BLaER1 (cell line): ENCODE measurements around the gene GALT.

ENCODE experiments used
- H3K27ac ChIP-seq: shearing (Covaris generic); formaldehyde crosslinking; 2 replicates; pipeline ENCODE4 v1.8.1; 2022
- H3K27me3 ChIP-seq: shearing (Covaris generic); formaldehyde crosslinking; 2 replicates; pipeline ENCODE4 v1.8.1; 2022
- H3K36me3 ChIP-seq: shearing (Covaris generic); formaldehyde crosslinking; 2 replicates; pipeline ENCODE4 v1.8.1; 2022
- H3K4me1 ChIP-seq: shearing (Covaris generic); formaldehyde crosslinking; 2 replicates; pipeline ENCODE4 v1.8.1; 2022
- H3K4me2 ChIP-seq: shearing (Covaris generic); formaldehyde crosslinking; 2 replicates; pipeline ENCODE4 v1.8.1; 2022
- H3K4me3 ChIP-seq: shearing (Covaris generic); formaldehyde crosslinking; 2 replicates; pipeline ENCODE4 v1.8.1; 2022
- H3K9ac ChIP-seq: shearing (Covaris generic); formaldehyde crosslinking; 2 replicates; pipeline ENCODE4 v1.8.1; 2022
- H3K9me3 ChIP-seq: shearing (Covaris generic); formaldehyde crosslinking; 2 replicates; pipeline ENCODE4 v1.8.1; 2022
- H4K20me1 ChIP-seq: shearing (Covaris generic); formaldehyde crosslinking; 2 replicates; pipeline ENCODE4 v1.8.1; 2022
- Cebpa-rat ChIP-seq: shearing (Covaris generic); IDR thresholded peaks from 2 replicates; pipeline ENCODE4 v1.8.1; 2022

Gene GALT

DNA sequence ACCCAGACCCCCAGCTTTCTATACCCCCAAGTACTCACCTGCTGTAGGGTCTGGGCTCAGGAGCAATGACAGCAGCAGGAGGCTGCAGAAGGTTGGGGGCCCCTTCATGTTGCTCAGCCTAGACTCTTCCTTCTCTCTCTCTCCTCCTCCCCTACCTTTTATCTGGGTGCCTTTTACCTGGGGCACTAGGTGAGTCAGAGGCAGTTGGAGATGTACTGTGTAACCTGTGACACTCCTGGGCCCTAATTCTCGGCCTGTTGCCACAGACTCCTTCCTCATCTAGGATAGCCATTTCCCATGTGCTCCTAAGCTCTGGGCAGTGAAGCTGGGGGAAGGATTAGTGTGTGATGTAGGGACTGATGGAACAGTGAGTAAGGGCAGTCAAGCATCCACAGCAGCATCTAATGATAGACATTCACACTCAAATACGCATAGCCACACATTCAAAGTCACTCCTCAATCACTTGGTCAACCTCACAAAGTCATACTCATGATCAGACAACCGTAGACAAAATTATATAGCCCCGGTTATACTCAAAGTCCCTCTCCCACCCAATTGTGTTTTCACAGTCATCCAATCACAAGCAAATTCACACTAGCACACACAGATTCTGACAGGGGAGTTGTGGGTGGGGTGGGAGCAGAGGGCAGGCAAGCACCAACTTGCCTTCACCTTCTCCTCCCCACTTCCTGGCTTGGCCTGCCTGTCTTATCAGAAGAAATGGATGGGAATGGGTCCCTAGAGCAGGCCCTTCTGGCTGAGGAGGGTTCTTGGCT is 16.2 kb downstream of the GALT start, which contains the start of gene CCL27:
CCL27 (minus strand) TSS at position 132 of the 777 bp plus-strand sequence; CDS start at position 108, 24 bp downstream.
- Histone ChIP-seq H3K4me2 (no peak within 1 kb of the TSS), H4K20me1 (no peaks in the 10 kb centered on the region), H3K4me3 (no peak within 1 kb of the TSS), H3K9me3 (no peaks in the 10 kb centered on the region), H3K9ac (no peak within 1 kb of the TSS), H3K36me3 (peaks cover 13% of the 10 kb centered on the region; the same call in 1 of the 2 replicates), H3K4me1 (peaks cover 17% of the 10 kb centered on the region), H3K27ac (no peak within 1 kb of the TSS), H3K27me3 (0 out of 2 replicates have a peak, but pooled peaks cover 3% of the 10 kb centered on the region)
- no peak for TF ChIP-seq Cebpa-rat

- Histone ChIP-seq H3K9me3 (no peaks in the 10 kb centered on the region), H3K27ac (no peak overlapping the region), H3K36me3 (peaks cover 13% of the 10 kb centered on the region; the same call in 1 of the 2 replicates), H3K9ac (no peak overlapping the region), H3K4me2 (no peak overlapping the region), H3K27me3 (0 out of 2 replicates have a peak, but pooled peaks cover 3% of the 10 kb centered on the region), H3K4me1 (peaks cover 17% of the 10 kb centered on the region), H3K4me3 (no peak overlapping the region), H4K20me1 (no peaks in the 10 kb centered on the region)
- TF ChIP-seq Cebpa-rat, result no peak
Observed at GRCh38 chr9:34663303-34663605, 16.8 kb downstream of the GALT start.

DNA sequence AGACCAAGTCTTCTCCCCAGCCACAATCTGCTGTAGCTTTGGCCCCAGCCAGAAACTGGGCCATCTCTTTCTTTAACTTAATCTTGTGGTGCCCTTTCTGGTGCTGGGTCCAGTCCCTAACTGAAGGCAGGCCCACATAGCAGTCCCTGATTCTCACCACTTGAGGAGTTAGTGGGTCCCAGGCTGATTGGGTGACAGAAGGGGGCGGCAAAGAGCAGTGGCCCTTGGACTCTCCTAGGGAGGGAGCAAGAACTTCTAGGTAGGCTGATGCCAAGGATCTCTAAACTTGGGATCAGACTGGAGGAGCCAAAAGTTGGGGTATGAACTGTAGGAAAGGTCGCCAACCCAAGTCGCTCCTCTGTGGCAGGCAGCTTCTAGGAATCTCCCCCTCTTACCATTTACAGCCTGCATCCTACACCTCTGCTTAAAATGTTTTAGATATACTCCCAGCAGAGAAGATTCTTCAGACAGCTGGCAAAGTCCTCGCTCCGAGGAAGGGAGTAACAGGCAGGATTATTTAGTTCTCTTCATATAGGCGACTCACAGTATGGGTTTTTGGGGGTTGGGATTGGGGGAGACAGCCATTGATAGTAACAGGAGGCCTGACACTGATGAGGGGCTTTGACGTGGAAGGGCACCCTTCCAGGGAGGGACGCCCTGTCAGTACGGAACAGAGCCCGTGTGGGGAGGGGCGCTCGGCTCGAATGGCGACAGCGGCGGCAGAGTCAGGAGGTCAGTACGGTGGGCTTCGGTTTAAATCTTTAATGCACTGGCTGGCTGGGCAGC is 18.0 kb downstream of the GALT start:
- H4K20me1 ChIP-seq, result no peaks in the 10 kb centered on the region
- peaks cover 13% of the 10 kb centered on the region; the same call in 1 of the 2 replicates for H3K36me3 ChIP-seq
- peak overlapping the region; percentile 98 for H3K4me2 ChIP-seq
- H3K9me3 ChIP-seq, result 0 out of 2 replicates have a peak, but pooled peaks cover under 1% of the 10 kb centered on the region
- 0 out of 2 replicates have a peak, but pooled peaks cover 3% of the 10 kb centered on the region for H3K27me3 ChIP-seq
- peak overlapping the region; percentile 73 for H3K9ac ChIP-seq
- TF ChIP-seq Cebpa-rat, result no peak
- peak overlapping the region; percentile 68 for H3K4me3 ChIP-seq
- H3K27ac ChIP-seq, result no peak overlapping the region
- peaks cover 17% of the 10 kb centered on the region for H3K4me1 ChIP-seq

DNA sequence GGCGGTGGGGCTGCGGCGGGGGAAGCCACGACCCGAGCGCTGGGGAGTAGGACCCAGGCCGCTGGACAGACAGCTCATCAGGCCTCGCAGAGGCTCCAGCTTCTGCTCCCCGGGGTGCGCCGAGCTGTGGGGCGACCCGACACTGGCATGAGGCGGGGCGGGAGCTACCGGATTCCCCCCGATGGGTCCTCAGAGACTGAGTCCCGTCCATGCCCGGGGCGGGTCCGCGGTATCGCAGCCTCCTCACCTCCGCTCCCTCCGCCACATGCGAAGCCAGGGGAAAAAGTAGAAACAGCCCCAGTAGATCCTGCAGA is 18.5 kb downstream of the GALT start:
- H3K27ac ChIP-seq, result no peak overlapping the region
- no peaks in the 10 kb centered on the region for H4K20me1 ChIP-seq
- peak overlapping the region; percentile 73 for H3K9ac ChIP-seq
- no peaks in the 10 kb centered on the region for H3K27me3 ChIP-seq
- peak overlapping the region; percentile 98 for H3K4me2 ChIP-seq
- peaks cover 5% of the 10 kb centered on the region; the same call in 1 of the 2 replicates for H3K9me3 ChIP-seq
- TF ChIP-seq Cebpa-rat, result no peak
- peak overlapping the region; percentile 68 for H3K4me3 ChIP-seq
- H3K36me3 ChIP-seq, result peaks cover 8% of the 10 kb centered on the region; the same call in 1 of the 2 replicates
- H3K4me1 ChIP-seq, result peaks cover 17% of the 10 kb centered on the region

GRCh38 chr9:34665381-34666250 is 19.1 kb downstream of the GALT start:
- peak overlapping the region; percentile 73; the same call in 1 of the 2 replicates for H3K9ac ChIP-seq
- H3K4me2 ChIP-seq, result peak overlapping the region; percentile 98
- H3K36me3 ChIP-seq, result peaks cover 2% of the 10 kb centered on the region; the same call in 1 of the 2 replicates
- peak overlapping the region; percentile 68 for H3K4me3 ChIP-seq
- peaks cover 17% of the 10 kb centered on the region for H3K4me1 ChIP-seq
- H3K9me3 ChIP-seq, result peaks cover 11% of the 10 kb centered on the region; the same call in 1 of the 2 replicates
- H4K20me1 ChIP-seq, result no peaks in the 10 kb centered on the region
- peak overlapping the region; percentile 30; the same call in 1 of the 2 replicates for H3K27ac ChIP-seq
- no peaks in the 10 kb centered on the region for H3K27me3 ChIP-seq
- TF ChIP-seq Cebpa-rat, result no peak

GRCh38 chr9:34669809-34670562 is 23.5 kb downstream of the GALT start:
- Histone ChIP-seq H3K4me2 (no peak overlapping the region), H3K9me3 (peaks cover 14% of the 10 kb centered on the region; the same call in 1 of the 2 replicates), H3K4me3 (no peak overlapping the region), H3K9ac (no peak overlapping the region), H3K27ac (no peak overlapping the region), H3K27me3 (no peaks in the 10 kb centered on the region), H4K20me1 (no peaks in the 10 kb centered on the region), H3K4me1 (peaks cover 10% of the 10 kb centered on the region), H3K36me3 (no peaks in the 10 kb centered on the region)
- TF ChIP-seq Cebpa-rat, result no peak

DNA sequence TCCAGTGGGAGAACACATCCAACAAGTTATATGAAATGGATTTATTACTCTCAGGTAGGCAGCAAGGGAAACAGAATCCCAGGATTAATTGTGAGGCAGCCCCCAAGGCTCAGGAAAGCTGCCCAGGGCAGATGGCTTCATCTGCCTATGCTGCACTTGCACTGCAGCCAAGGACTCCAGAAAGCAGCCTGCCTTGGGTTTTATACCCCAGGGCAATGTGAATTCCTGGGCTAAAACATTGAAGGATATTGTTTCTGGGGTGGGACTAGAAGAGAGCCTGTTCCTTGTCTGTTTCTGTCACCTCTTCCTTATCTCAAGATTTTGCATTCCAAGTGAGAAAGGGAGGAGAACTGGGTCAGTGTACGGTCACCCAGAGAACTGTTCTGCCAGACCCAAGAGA is 24.8 kb downstream of the GALT start:
- H3K9me3 ChIP-seq, result peaks cover 14% of the 10 kb centered on the region; the same call in 1 of the 2 replicates
- H3K27ac ChIP-seq, result no peak overlapping the region
- no peaks in the 10 kb centered on the region for H3K4me1 ChIP-seq
- no peaks in the 10 kb centered on the region for H4K20me1 ChIP-seq
- H3K4me3 ChIP-seq, result no peak overlapping the region
- H3K4me2 ChIP-seq, result no peak overlapping the region
- no peak for TF ChIP-seq Cebpa-rat
- no peaks in the 10 kb centered on the region for H3K36me3 ChIP-seq
- H3K27me3 ChIP-seq, result no peaks in the 10 kb centered on the region
- H3K9ac ChIP-seq, result no peak overlapping the region

GRCh38 chr9:34674440-34674839 is 28.0 kb downstream of the GALT start:
- H3K9ac ChIP-seq, result no peak overlapping the region
- no peak overlapping the region for H3K4me2 ChIP-seq
- no peak overlapping the region for H3K4me3 ChIP-seq
- H3K4me1 ChIP-seq, result no peaks in the 10 kb centered on the region
- no peaks in the 10 kb centered on the region for H3K27me3 ChIP-seq
- no peak overlapping the region for H3K27ac ChIP-seq
- no peak for TF ChIP-seq Cebpa-rat
- no peaks in the 10 kb centered on the region for H3K36me3 ChIP-seq
- H3K9me3 ChIP-seq, result peaks cover 14% of the 10 kb centered on the region; the same call in 1 of the 2 replicates
- no peaks in the 10 kb centered on the region for H4K20me1 ChIP-seq
